AG04449 (cell line): ENCODE results near the gene DNAJC7.
"Not testable (repeated sequence)": the region's sequence is repeated elsewhere in the genome, so short reads cannot be mapped to it uniquely, and the experiment has no call there.

Experiments used
- CTCF ChIA-PET: fragments of 350-600 bp; formaldehyde crosslinking; extraction: SDS; loops from one replicate; lab custom pipeline; 2021; ENCODE audit warnings: antibody characterized with exemption; lab: Yijun Ruan, JAX
- POLR2A ChIA-PET: fragments of 400-600, 350-600 bp; formaldehyde crosslinking; extraction: SDS; loops from one replicate; lab custom pipeline; 2020; ENCODE audit warnings: antibody characterized with exemption, inconsistent platforms; lab: Yijun Ruan, JAX
- DNase-seq: peaks from one replicate; pipeline ENCODE4 v3.0.0-alpha.2; 2010; ENCODE audit warnings: low read depth, low spot score
- H3K4me3 ChIP-seq: 2 replicates; pipeline ENCODE4 v1.5.1; 2011; ENCODE audit warnings: low read depth, mild to moderate bottlenecking, control low read depth, low read length
- CTCF ChIP-seq: IDR thresholded peaks from one replicate; pipeline ENCODE4 v1.5.1; 2011; ENCODE audit warnings: mild to moderate bottlenecking, moderate library complexity, low read length, control low read depth, inconsistent platforms; ENCODE audit not compliant: insufficient read depth; ENCODE audit errors: missing control alignments

DNAJC7 gene

GRCh38 chr17:42019509-42020404 lies 2.5 kb upstream of the DNAJC7 start, which contains the start of gene NKIRAS2:
Gene NKIRAS2, plus strand, starts transcription at chr17:42020090. Its CDS starts 1,488 bp downstream, at chr17:42021578.
- DNase-seq = no peak
- ChIA-PET CTCF (interaction anchor here (0.6 to 20.7 kb wide), 29 partner anchors 8 to 389 kb away, joined by 3 to 451 read pairs (median 5); partner anchors contain the start of genes CNP, DHX58, HCRT and HSPB9), POLR2A (interaction anchor here (0.7 to 1.1 kb wide), 3 partner anchors 21 to 330 kb away, joined by 3 to 5 read pairs (median 4); partner anchors contain the start of gene DHX58)
- H3K4me3 ChIP-seq = peak within 1 kb of the TSS; percentile 79
- TF ChIP-seq CTCF = peak; percentile 97

GRCh38 chr17:42018988-42019387 lies 1.7 kb upstream of the DNAJC7 start:
- DNase-seq = no peak
- ChIA-PET CTCF (interaction anchor here (0.7 to 20.7 kb wide), 14 partner anchors 9 to 258 kb away, joined by 3 to 451 read pairs (median 11); partner anchors contain the start of genes CNP, DHX58, HSPB9 and KAT2A), POLR2A (interaction anchor here (3.0 kb wide), 1 partner anchor 52 kb away, joined by 15 read pairs; the partner anchor contains the start of gene CNP)
- no peak overlapping the region for H3K4me3 ChIP-seq
- TF ChIP-seq CTCF = no peak

- POLR2A ChIA-PET = interaction anchor here (1.1 to 3.0 kb wide), 4 partner anchors 45 to 207 kb away, joined by 3 to 15 read pairs (median 5); partner anchors contain the start of genes CNP and DHX58
- CTCF ChIA-PET = interaction anchor here (0.7 to 20.7 kb wide), 18 partner anchors 9 to 590 kb away, joined by 3 to 451 read pairs (median 4); partner anchors contain the start of genes CNP, DHX58, HSPB9 and KAT2A
These were observed 1.1 kb upstream of the DNAJC7 start for GRCh38 chr17:42018339-42018738.

GRCh38 chr17:42017866-42018200 lies 594 bp upstream of the DNAJC7 start:
- ChIA-PET CTCF (interaction anchor here (0.7 to 20.7 kb wide), 18 partner anchors 8 to 591 kb away, joined by 3 to 451 read pairs (median 4); partner anchors contain the start of genes CNP, DHX58, HSPB9 and KAT2A), POLR2A (interaction anchor here (0.8 to 3.0 kb wide), 6 partner anchors 9 to 206 kb away, joined by 3 to 15 read pairs (median 4); partner anchors contain the start of genes CNP and DHX58)
- DNase-seq = no peak
- TF ChIP-seq CTCF = no peak
- peak overlapping the region; percentile 99 for H3K4me3 ChIP-seq

More at GRCh38 chr17:42018339-42018738, 1.1 kb upstream of the DNAJC7 start:
- peak overlapping the region; percentile 99; the same call in 1 of the 2 replicates for H3K4me3 ChIP-seq
- TF ChIP-seq CTCF = no peak
- DNase-seq = no peak

- no peak for DNase-seq
- peak overlapping the region; percentile 99 for H3K4me3 ChIP-seq
- ChIA-PET POLR2A (interaction anchor here (2.3 to 3.0 kb wide), 2 partner anchors 43 to 50 kb away, joined by 6 to 15 read pairs; partner anchors contain the start of gene CNP), CTCF (interaction anchor here (0.9 to 20.7 kb wide), 9 partner anchors 11 to 94 kb away, joined by 3 to 451 read pairs (median 4); partner anchors contain the start of genes DHX58, HSPB9, KAT2A and ZNF385C)
- TF ChIP-seq CTCF = no peak
These were observed 818 bp downstream of the DNAJC7 start for GRCh38 chr17:42016411-42016831.

GRCh38 chr17:42013740-42014139 lies 3.5 kb downstream of the DNAJC7 start:
- POLR2A ChIA-PET = not testable (repeated sequence)

GRCh38 chr17:42012363-42012762 lies 4.9 kb downstream of the DNAJC7 start:
- CTCF ChIA-PET = interaction anchor here (1.2 to 20.7 kb wide), 5 partner anchors 9 to 98 kb away, joined by 3 to 451 read pairs (median 10); partner anchors contain the start of genes DHX58, HSPB9, KAT2A and NKIRAS2
- POLR2A ChIA-PET = interaction anchor here (0.9 kb wide), 1 partner anchor 45 kb away, joined by 4 read pairs; no protein-coding TSS in a partner anchor
- not testable (repeated sequence) for DNase-seq, H3K4me3 ChIP-seq

More at GRCh38 chr17:42013740-42014139, 3.5 kb downstream of the DNAJC7 start:
- H3K4me3 ChIP-seq, DNase-seq: not testable (repeated sequence)
- CTCF ChIA-PET = interaction anchor here (2.3 to 20.7 kb wide), 3 partner anchors 10 to 97 kb away, joined by 10 to 451 read pairs (median 20); partner anchors contain the start of genes DHX58, HSPB9, KAT2A and ZNF385C
